ENCODE data around the gene GPD2.
A peak's percentile ranks its signal among the peaks of the same experiment; 100 is the strongest.
"Not testable (repeated sequence)": the region's sequence is repeated elsewhere in the genome, so short reads cannot be mapped to it uniquely, and the experiment has no call there.

GPD2 gene

GRCh38 chr2:156598563-156598962, 162.4 kb downstream of the GPD2 start:
- no peak for DNase-seq

GRCh38 chr2:156600196-156600595, 164.0 kb downstream of the GPD2 start:
- no peak for DNase-seq

GRCh38 chr2:156601855-156602551, 165.8 kb downstream of the GPD2 start:
- DNase-seq, result no peak

GRCh38 chr2:156602552-156602933, 166.4 kb downstream of the GPD2 start:
- DNase-seq, result no peak

GRCh38 chr2:156615836-156616322, 179.7 kb downstream of the GPD2 start:
- DNase-seq, result no peak

GRCh38 chr2:156618071-156618470, 181.9 kb downstream of the GPD2 start:
- not testable (repeated sequence) for DNase-seq

- DNase-seq, result peak; percentile 64
Observed at GRCh38 chr2:156619021-156619539, 182.9 kb downstream of the GPD2 start.

- no peak for DNase-seq
Observed at GRCh38 chr2:156622491-156622890, 186.3 kb downstream of the GPD2 start.

GRCh38 chr2:156625360-156626170, 189.4 kb downstream of the GPD2 start:
- DNase-seq, result no peak

- no peak for DNase-seq
Observed at GRCh38 chr2:156626931-156627330, 190.8 kb downstream of the GPD2 start.

GRCh38 chr2:156630579-156631337, 194.6 kb downstream of the GPD2 start:
- DNase-seq, result no peak

- no peak for DNase-seq
Observed at GRCh38 chr2:156635646-156636045, 199.5 kb downstream of the GPD2 start.

All from NCI-H524 treated with DMSO at 0.1 percent for 48 hours (cell line).